A549 (cell line): ENCODE measurements around the gene TMEM120B. TPM values are rescaled to one million over a fixed set of nuclear protein-coding genes. Genes with fewer than 3 reads are reported as not detected.

Experiments
- CBX2 ChIP-seq: fragments of 200-600 bp; sonication (generic); IDR thresholded peaks from 2 replicates; pipeline ENCODE4 v1.6.1; 2016; ENCODE audit warnings: low read depth, mild to moderate bottlenecking, borderline replicate concordance
- CHD2 ChIP-seq: fragments of 150-350 bp; IDR thresholded peaks from 2 replicates; pipeline ENCODE4 v1.6.1; 2014; ENCODE audit warnings: low read length; ENCODE audit not compliant: partially characterized antibody
- EHF ChIP-seq: fragments of 250-450 bp; sonication (Bioruptor Pico); IDR thresholded peaks from 2 replicates; pipeline ENCODE4 v1.5.0; 2020; ENCODE audit warnings: mild to moderate bottlenecking
- EHMT2 ChIP-seq: fragments of 200-600 bp; sonication (generic); IDR thresholded peaks from 2 replicates; pipeline ENCODE4 v1.6.1; 2016; ENCODE audit warnings: antibody characterized with exemption, low read depth, mild to moderate bottlenecking, moderate library complexity
- FOSB ChIP-seq: fragments of 250-450 bp; sonication (Bioruptor Pico); IDR thresholded peaks from 2 replicates; pipeline ENCODE4 v1.5.0; 2020; ENCODE audit warnings: mild to moderate bottlenecking, moderate library complexity
- FOXS1 ChIP-seq: fragments of 250-450 bp; sonication (Bioruptor Pico); IDR thresholded peaks from 2 replicates; pipeline ENCODE4 v1.5.0; 2020; ENCODE audit warnings: mild to moderate bottlenecking, moderate library complexity
- HDAC2 ChIP-seq: fragments of 200-600 bp; sonication (generic); IDR thresholded peaks from 2 replicates; pipeline ENCODE4 v1.6.1; 2016
- HOXB13 ChIP-seq: fragments of 250-450 bp; sonication (Bioruptor Pico); IDR thresholded peaks from 2 replicates; pipeline ENCODE4 v1.5.0; 2020; ENCODE audit warnings: low read depth, mild to moderate bottlenecking, moderate library complexity
- HOXB5 ChIP-seq: fragments of 250-450 bp; sonication (Bioruptor Pico); IDR thresholded peaks from 2 replicates; pipeline ENCODE4 v1.5.0; 2020; ENCODE audit warnings: mild to moderate bottlenecking, moderate library complexity
- MYC ChIP-seq: IDR thresholded peaks from 2 replicates; pipeline ENCODE4 v1.6.1; 2012; ENCODE audit warnings: mild to moderate bottlenecking, inconsistent platforms, low read length, improper control_type of control experiment, borderline replicate concordance
- NFE2L2 ChIP-seq: fragments of 150-350 bp; conservative IDR thresholded peaks from 2 replicates; pipeline ENCODE4 v1.6.1; 2014; ENCODE audit warnings: low read length
- NR3C1 ChIP-seq: fragments of >200 bp; sonication (Bioruptor Twin); formaldehyde crosslinking; IDR thresholded peaks from 3 replicates; pipeline ENCODE4 v1.6.1; 2017
- PHF8 ChIP-seq: fragments of 200-600 bp; sonication (generic); IDR thresholded peaks from 2 replicates; pipeline ENCODE4 v1.6.1; 2016; ENCODE audit warnings: low read depth, mild to moderate bottlenecking, antibody characterized with exemption, moderate library complexity, borderline replicate concordance
- POLR2A ChIP-seq: IDR thresholded peaks from 2 replicates; pipeline ENCODE4 v1.6.1; 2012; ENCODE audit warnings: mild to moderate bottlenecking, low read length
- RAD21 ChIP-seq, 2 experiments: fragments of >200 bp in 1 of 2; sonication (Bioruptor Twin) in 1 of 2; formaldehyde crosslinking in 1 of 2; IDR thresholded peaks in 1 of 2; conservative IDR thresholded peaks in 1 of 2; 2 replicates in 1 of 2; 3 replicates in 1 of 2; pipeline ENCODE4 v1.6.1; 2012 to 2018; ENCODE audit warnings: inconsistent platforms in 1 of 2
- RCOR1 ChIP-seq: fragments of 150-350 bp; IDR thresholded peaks from 2 replicates; pipeline ENCODE4 v1.6.1; 2014; ENCODE audit warnings: antibody characterized with exemption, low read length, low read depth
- REST ChIP-seq: fragments of 200-600 bp; sonication (generic); IDR thresholded peaks from 2 replicates; pipeline ENCODE4 v1.6.1; 2016; ENCODE audit warnings: antibody characterized with exemption, mild to moderate bottlenecking, moderate library complexity
- RFX5 ChIP-seq: fragments of 450-650 bp; IDR thresholded peaks from 2 replicates; pipeline ENCODE4 v1.7.1; 2014; ENCODE audit warnings: antibody characterized with exemption, mild to moderate bottlenecking, moderate library complexity
- SMC3 ChIP-seq: fragments of >200 bp; sonication (Bioruptor Twin); formaldehyde crosslinking; IDR thresholded peaks from 3 replicates; pipeline ENCODE4 v1.6.1; 2018; ENCODE audit warnings: inconsistent platforms
- SREBF2 ChIP-seq: fragments of 450-650 bp; IDR thresholded peaks from 2 replicates; pipeline ENCODE4 v1.6.1; 2014; ENCODE audit warnings: mild to moderate bottlenecking, moderate library complexity
- TFCP2L1 ChIP-seq: fragments of 250-450 bp; sonication (Bioruptor Pico); IDR thresholded peaks from 2 replicates; pipeline ENCODE4 v1.5.0; 2021; ENCODE audit warnings: mild to moderate bottlenecking
- ZFP36 ChIP-seq: fragments of 450-650 bp; IDR thresholded peaks from 2 replicates; pipeline ENCODE4 v1.6.1; 2014; ENCODE audit warnings: borderline replicate concordance; ENCODE audit not compliant: partially characterized antibody
- polyA plus RNA-seq, 4 experiments: library from polyadenylated mRNA; depleted of rRNA in 3 of 4; stranded (reverse); fragments of >200 nt; fragmentation: RNase III in 1 of 4; extraction: RNeasy Plus Mini Kit Qiagen cat#74134 plus additional on column Dnase treatment in 1 of 4; gene quantifications; 2 replicates in 3 of 4; 3 replicates in 1 of 4; pipeline ENCODE4 v1.2.3, GENCODE V29; 2011 to 2017
- TF ChIP-seq, protein P1 (sequence below): fragments of 450-650 bp; IDR thresholded peaks from 2 replicates; pipeline ENCODE4 v1.6.1; 2014; ENCODE audit warnings: antibody characterized with exemption
- TF ChIP-seq, protein P2 (sequence below): fragments of 150-350 bp; IDR thresholded peaks from 2 replicates; pipeline ENCODE4 v1.6.1; 2014; ENCODE audit warnings: low read depth, mild to moderate bottlenecking, low read length

Gene TMEM120B
- polyA plus RNA-seq, 2 of the 4 experiments (the other 2 are of a cell fraction), result 10.6 to 13.2 TPM

DNA sequence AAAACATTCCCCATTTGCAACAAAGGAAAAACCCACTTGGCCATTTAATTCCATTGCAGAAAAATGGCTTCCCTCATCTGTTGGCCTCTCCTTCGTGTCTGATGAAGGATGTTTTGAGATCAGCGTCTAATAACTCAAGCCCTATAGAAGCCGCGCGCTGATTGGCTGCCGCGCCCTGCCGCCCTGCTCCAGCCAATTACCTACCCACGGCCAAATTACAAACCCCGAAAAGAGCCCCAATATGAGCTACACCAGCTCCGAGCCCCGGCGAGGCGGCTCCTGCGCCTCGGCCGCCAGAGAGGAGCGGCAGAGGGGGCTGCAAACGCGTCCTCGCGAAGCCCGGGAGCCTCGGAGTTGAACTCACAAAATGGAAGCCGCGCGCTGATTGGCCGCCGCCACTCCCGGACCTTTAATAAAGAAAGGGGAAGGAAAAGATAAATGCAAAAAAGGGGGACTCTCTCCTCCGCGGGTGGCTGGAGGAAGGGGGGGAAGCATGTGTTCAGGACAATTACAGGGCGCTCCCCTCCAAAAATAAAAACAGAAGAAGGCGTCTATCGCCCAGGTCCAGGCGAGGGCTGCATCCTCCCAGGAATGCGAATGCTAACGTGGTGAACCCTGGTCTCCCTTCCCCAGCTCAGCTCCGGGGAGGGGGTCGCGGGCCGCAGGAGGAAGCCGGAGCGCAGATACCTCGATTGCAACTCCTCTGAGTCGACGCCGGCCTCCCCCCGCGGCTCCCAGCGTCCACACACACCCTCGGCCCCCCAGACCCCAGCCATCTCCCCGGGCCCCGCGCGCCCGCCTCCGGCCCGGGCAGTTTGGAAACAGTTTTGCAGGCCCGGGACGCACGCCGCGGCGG is 90.5 kb downstream of the TMEM120B start (continued):
- no peak; the same call in 1 of the 2 replicates for TF ChIP-seq MYC
- 0 out of 2 replicates have a peak, but pooled peaks have one; percentile 68 for TF ChIP-seq FOSB (CRISPR knock-in tag)
- TF ChIP-seq EHMT2, result no peak
- TF ChIP-seq NFE2L2, result no peak
- no peak for TF ChIP-seq SMC3
- no peak; the same call in 1 of the 2 replicates for TF ChIP-seq HOXB13
- TF ChIP-seq POLR2A, result peak; percentile 53
- TF ChIP-seq FOXS1 (CRISPR knock-in tag), result peak; percentile 4
- no peak for TF ChIP-seq HDAC2
- TF ChIP-seq RAD21 (conservative IDR thresholded peaks at IDR 0.05 in 1 of 2, IDR thresholded peaks at IDR 0.05 in 1 of 2), result no peak
- no peak for TF ChIP-seq NR3C1
- 0 out of 2 replicates have a peak, but pooled peaks have one; percentile 39 for TF ChIP-seq PHF8
- peak; percentile 77 for TF ChIP-seq REST
- TF ChIP-seq, protein P1, sequence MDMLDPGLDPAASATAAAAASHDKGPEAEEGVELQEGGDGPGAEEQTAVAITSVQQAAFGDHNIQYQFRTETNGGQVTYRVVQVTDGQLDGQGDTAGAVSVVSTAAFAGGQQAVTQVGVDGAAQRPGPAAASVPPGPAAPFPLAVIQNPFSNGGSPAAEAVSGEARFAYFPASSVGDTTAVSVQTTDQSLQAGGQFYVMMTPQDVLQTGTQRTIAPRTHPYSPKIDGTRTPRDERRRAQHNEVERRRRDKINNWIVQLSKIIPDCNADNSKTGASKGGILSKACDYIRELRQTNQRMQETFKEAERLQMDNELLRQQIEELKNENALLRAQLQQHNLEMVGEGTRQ, result no peak
- TF ChIP-seq ZFP36, result no peak
- 0 out of 2 replicates have a peak, but pooled peaks have one; percentile 49 for TF ChIP-seq RFX5
- TF ChIP-seq, protein P2, sequence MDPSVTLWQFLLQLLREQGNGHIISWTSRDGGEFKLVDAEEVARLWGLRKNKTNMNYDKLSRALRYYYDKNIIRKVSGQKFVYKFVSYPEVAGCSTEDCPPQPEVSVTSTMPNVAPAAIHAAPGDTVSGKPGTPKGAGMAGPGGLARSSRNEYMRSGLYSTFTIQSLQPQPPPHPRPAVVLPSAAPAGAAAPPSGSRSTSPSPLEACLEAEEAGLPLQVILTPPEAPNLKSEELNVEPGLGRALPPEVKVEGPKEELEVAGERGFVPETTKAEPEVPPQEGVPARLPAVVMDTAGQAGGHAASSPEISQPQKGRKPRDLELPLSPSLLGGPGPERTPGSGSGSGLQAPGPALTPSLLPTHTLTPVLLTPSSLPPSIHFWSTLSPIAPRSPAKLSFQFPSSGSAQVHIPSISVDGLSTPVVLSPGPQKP, result no peak
- TF ChIP-seq TFCP2L1 (CRISPR knock-in tag), result no peak
- TF ChIP-seq HOXB5 (CRISPR knock-in tag), result 0 out of 2 replicates have a peak, but pooled peaks have one; percentile 76
- TF ChIP-seq SREBF2, result no peak
- no peak; the same call in 1 of the 2 replicates for TF ChIP-seq EHF (CRISPR knock-in tag)
- no peak for TF ChIP-seq RCOR1
- peak; percentile 73 for TF ChIP-seq CHD2
- TF ChIP-seq CBX2, result no peak
